ENCODE results near the gene PDE11A.

Gene PDE11A

DNA sequence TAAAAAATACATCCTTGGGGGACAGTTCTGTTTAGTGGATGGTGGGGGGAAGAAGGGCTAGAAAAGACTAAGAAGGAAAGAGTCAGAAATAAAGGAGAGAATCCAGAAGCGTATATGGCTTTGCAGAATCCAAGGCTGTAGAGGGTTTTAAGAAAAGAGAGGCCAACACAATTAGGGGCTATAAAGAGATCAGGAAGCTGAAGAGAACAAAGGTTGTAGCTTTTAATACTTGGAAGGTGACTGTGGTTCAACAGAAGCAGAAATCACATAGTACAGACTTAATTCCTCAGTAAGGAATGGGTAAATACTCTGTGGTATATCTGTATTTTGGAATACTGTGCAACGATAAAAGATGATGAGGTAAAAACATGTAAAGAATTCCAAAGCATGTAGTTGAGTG is 393.6 kb downstream of the PDE11A start:
- Mint-ChIP-seq H3K9me3 (no peaks in the 10 kb centered on the region), H3K27ac (no peak overlapping the region), H3K4me3 (no peak overlapping the region), H3K36me3 (no peaks in the 10 kb centered on the region), H3K27me3 (no peaks in the 10 kb centered on the region), H3K4me1 (no peaks in the 10 kb centered on the region)
- no peak for ATAC-seq

DNA sequence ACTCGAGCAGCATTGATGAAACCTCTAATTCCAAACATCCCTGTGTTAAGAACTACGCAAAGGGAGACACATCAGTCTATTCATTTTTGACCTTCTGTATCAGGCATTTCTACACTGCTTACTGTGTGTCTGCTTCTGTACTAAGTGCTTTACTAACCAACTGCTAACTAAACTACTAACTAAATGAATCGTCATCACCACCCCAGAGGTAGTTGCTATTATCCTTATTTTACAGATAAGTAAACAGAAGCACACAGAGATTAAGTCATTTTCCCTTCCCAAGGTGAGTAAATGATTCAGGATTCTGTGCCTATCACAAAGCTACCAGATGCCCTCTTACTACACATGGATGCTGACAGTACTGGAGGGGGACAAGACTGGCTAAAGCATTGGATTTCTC is 395.9 kb downstream of the PDE11A start:
- H3K27me3 Mint-ChIP-seq = no peaks in the 10 kb centered on the region

DNA sequence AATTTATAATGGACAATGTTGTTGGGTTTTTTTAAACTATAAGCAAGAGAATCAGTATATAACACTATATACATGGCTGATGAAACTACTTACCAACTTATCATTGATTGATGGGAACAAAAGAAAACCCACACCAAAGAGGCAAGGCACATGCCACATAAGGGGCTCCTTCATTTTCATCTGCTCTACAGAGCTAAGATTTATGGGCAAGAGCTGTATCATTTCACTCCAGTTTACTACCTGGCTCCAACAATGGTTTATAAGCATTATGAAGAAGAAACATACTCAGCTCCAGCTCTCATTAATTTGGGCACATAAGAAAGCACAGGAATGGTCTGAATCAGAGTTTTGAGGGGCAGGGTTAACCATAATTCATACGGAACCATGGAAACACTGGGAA is 396.8 kb downstream of the PDE11A start:
- no peaks in the 10 kb centered on the region for H3K27me3 Mint-ChIP-seq
- H3K27ac Mint-ChIP-seq = no peak overlapping the region
- H3K4me1 Mint-ChIP-seq = peaks cover 6% of the 10 kb centered on the region
- ATAC-seq = no peak
- H3K4me3 Mint-ChIP-seq = no peak overlapping the region
- no peaks in the 10 kb centered on the region for H3K36me3 Mint-ChIP-seq
- H3K9me3 Mint-ChIP-seq = no peaks in the 10 kb centered on the region

More for the DNA sequence above, 395.9 kb downstream of the PDE11A start:
- Mint-ChIP-seq H3K9me3 (no peaks in the 10 kb centered on the region), H3K4me1 (no peaks in the 10 kb centered on the region), H3K36me3 (no peaks in the 10 kb centered on the region), H3K4me3 (no peak overlapping the region), H3K27ac (no peak overlapping the region)
- no peak for ATAC-seq

DNA sequence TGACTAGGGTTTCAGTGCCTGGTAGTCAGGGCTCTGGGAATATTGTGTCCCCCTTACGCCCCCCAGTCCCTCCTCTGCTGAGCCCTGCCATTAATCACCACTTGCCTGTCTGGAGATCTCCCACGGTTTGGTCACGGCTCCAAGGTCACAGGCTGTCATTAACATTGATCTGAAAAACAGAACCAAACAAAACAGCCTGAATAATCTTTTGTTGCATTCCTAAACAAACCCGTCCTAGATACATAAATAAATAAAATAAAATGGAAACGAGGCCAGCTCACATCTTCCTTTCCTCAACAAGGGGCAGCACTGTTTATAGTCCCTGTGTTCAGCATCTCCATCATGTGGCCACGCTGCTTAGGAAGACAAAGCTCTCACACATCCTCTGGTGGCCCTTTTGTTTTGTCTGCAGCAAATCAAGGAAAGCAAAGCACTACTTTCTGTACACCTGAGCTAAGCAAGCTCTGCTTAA is 397.2 kb downstream of the PDE11A start:
- Mint-ChIP-seq H3K36me3 (no peaks in the 10 kb centered on the region), H3K27me3 (no peaks in the 10 kb centered on the region), H3K4me3 (no peak overlapping the region), H3K27ac (no peak overlapping the region), H3K4me1 (peaks cover 9% of the 10 kb centered on the region), H3K9me3 (no peaks in the 10 kb centered on the region)
- ATAC-seq = no peak

DNA sequence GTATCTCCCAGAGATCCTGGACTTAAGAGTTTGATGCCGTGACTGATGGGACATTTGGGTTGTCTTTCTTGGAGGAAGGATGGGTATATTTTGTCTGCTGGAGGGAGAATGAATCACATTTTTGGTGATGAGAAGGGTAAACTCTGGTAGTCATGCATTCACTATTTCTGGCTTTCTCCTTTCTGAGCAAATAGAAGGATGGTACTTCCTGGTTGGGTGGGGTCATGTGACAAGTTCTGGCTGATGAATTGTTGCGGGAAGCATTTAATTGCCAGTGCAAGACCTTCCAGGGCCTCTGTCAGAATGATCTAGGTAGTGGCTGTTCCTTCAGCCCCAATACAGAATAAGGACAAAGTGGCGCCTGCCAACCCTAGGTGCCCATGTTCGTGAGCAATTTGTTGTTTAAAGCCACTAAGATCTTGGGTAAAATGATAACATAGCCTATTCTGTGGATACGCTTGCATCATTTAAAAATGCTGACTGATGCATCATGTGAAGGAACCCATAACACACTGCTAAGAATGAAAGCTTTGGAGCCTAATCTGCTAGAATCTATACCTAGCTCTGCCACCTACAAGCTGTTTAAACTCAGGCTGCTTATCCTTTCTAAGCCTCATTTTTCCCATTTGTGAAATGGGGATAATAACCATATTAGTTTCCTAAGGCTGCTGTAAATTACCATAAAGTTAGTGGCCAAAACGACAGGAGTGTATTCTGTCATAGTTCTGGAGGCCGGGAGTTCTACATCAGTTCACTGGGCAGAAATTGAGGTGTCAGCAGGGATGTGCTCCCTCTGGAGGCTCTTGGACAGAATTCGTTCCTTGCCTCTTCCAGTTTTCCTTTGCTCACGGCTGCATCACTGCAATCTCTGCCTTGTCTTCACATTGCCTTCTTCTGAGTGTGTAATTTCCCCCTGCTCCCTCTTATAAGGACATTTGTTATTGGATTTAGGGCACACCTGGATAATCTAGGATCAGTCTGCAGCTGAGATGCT is 398.7 kb downstream of the PDE11A start:
- Mint-ChIP-seq H3K27ac (no peak overlapping the region), H3K27me3 (no peaks in the 10 kb centered on the region), H3K9me3 (no peaks in the 10 kb centered on the region), H3K4me1 (peaks cover 9% of the 10 kb centered on the region), H3K4me3 (no peak overlapping the region), H3K36me3 (no peaks in the 10 kb centered on the region)
- no peak for ATAC-seq

DNA sequence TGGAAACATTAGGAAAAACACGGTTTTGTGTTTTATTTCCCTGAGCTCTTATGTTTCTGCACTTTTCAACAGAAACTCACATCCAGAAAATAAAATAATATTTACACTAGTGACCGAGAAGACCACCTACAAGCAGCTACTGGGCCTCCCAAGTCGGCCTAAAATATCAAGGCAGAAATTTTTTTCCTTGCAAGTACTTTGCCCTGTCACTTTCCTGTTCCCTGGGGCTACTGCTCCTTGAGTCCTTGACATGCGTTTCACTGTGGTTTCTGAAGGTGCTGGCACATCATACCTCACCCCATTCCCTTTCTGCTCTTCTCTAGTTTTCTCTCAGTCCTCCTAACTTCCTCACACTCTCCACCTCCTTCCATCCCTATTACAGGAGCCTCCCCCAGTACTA is 400.9 kb downstream of the PDE11A start:
- no peak overlapping the region for H3K27ac Mint-ChIP-seq
- H3K9me3 Mint-ChIP-seq = no peaks in the 10 kb centered on the region
- H3K4me3 Mint-ChIP-seq = no peak overlapping the region
- no peak for ATAC-seq
- no peaks in the 10 kb centered on the region for H3K27me3 Mint-ChIP-seq
- H3K4me1 Mint-ChIP-seq = peaks cover 9% of the 10 kb centered on the region
- no peaks in the 10 kb centered on the region for H3K36me3 Mint-ChIP-seq

DNA sequence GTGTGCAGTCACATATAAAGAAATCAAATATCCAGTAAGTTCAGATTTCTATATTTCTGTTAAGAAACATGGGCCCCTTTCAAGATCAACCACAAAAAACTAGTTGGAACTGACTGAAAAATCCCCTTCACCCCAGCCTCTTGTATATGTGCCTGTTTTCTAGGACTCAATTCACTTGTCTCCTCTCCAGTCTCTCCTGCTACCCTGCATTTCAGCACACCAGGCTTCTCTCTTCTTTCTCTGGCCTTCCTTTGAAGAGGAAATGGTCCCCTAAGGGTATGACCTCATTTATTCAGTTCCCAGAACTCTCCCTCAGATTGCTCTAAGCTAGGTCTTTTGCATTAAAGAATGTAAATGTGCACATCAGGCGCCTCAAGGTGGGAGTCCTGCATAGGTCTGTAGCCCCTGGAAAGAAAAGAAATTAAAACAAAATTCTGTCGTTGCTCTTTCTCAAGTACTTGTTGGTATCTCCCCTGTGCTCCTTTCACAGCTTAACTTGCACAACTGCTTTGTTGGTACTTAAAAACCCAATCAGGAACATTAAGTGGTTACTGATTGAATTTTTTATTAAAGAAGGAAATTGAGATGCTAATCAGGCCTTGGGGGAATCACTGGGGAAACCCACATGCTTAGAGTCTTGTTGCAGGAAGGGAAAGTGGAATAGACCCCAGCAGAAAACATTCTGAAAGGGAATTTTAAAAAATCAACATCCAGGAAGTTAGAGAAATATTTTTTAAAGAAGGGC is 401.6 kb downstream of the PDE11A start:
- Mint-ChIP-seq H3K9me3 (no peaks in the 10 kb centered on the region), H3K27ac (peak overlapping the region; percentile 52), H3K27me3 (no peaks in the 10 kb centered on the region), H3K36me3 (no peaks in the 10 kb centered on the region), H3K4me3 (no peak overlapping the region), H3K4me1 (peaks cover 9% of the 10 kb centered on the region)
- ATAC-seq = peak; percentile 51

DNA sequence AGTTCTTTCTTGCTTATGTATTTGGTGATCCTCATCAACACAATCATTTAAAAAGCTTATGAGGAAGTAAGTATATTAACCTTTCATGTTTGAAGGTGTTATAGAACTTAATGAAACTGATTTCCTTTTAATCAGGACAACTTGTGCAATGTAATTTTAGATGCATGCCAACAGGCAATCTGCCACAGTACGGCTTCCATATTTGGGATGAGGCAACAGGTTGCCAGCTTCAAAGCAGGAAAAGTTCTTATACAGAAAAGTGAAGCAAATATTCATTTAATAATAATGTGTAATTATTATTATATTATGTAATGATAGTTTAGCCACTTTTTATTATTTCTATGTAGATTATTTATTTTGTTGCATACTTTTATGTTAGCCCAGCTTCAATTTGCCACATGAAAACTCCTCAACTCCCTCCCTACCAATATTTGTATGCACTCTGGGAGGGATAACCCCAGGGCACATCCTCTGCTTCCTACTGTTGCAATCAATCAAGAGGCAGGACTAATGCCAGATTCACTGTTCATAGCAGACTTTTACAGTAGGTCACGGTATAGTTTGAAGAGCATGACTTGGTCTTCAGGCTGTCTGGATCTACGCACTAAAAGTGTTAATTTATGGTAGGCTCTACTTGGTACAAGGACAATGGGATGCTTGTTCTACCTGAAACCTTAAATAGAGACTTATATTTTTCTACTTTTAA is 402.8 kb downstream of the PDE11A start:
- Mint-ChIP-seq H3K27me3 (no peaks in the 10 kb centered on the region), H3K36me3 (no peaks in the 10 kb centered on the region), H3K4me1 (peaks cover 9% of the 10 kb centered on the region), H3K27ac (no peak overlapping the region), H3K4me3 (no peak overlapping the region), H3K9me3 (no peaks in the 10 kb centered on the region)
- no peak for ATAC-seq

DNA sequence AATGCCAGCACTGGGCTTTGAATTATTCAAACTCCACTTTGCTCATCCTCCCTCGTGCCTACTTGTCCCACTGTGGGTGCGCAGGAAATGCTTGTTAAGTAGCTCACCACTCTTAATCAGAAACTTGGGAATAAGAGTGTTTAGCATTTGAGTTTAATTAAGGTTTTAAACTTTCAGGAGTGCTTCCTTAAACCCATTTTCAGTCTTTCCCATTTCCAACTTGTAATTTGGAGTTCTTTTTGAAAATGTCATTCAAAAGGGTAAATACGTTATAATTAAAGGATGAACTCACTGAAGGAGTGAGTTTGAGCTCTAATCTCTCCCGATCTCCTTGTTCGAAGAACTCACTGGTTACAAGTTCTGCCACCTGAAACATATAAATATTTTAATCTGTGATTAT is 403.4 kb downstream of the PDE11A start:
- no peaks in the 10 kb centered on the region for H3K27me3 Mint-ChIP-seq
- no peak overlapping the region for H3K4me3 Mint-ChIP-seq
- H3K36me3 Mint-ChIP-seq = no peaks in the 10 kb centered on the region
- peaks cover 9% of the 10 kb centered on the region for H3K4me1 Mint-ChIP-seq
- no peaks in the 10 kb centered on the region for H3K9me3 Mint-ChIP-seq
- no peak for ATAC-seq
- no peak overlapping the region for H3K27ac Mint-ChIP-seq

DNA sequence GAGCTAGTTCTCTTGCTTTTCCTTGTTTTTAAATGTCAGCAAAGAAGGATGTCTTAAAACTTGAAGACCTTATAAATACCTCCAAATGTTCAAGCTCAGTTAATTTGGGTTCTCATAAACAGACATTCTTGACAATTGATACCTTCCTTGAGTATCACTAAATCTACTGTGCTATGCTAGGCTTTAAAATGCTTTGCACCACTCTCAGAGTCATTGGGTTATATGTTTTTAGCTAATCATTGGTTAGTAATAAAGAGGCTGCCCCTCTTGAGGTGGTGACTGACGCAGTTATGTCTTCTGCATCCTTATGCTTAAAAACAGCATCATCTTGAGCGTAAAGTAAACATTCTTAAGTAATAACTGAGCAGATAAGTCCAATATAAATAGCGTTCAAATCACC is 404.0 kb downstream of the PDE11A start:
- Mint-ChIP-seq H3K36me3 (no peaks in the 10 kb centered on the region), H3K27ac (no peak overlapping the region), H3K27me3 (no peaks in the 10 kb centered on the region), H3K4me3 (no peak overlapping the region), H3K4me1 (peaks cover 9% of the 10 kb centered on the region), H3K9me3 (no peaks in the 10 kb centered on the region)
- ATAC-seq = no peak

DNA sequence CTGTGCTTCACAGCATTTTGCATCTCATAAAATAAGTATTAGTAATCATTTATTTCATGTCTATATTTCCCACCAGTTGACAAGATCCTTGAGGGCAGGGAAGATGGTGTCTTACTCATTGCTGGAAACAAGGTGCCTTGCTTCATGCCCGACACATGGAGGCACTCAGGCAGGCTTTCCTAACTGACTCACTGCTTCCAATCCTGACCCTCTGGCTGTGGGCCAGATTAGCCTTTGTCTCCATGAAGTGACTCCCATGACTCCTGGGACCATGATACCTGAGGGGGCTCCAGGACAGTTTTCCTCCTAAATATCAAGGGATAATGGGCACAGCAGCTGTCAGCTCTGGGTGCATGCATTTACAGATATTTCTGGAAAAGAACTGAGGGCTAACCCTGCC is 405.0 kb downstream of the PDE11A start:
- no peak for ATAC-seq
- no peak overlapping the region for H3K27ac Mint-ChIP-seq

DNA sequence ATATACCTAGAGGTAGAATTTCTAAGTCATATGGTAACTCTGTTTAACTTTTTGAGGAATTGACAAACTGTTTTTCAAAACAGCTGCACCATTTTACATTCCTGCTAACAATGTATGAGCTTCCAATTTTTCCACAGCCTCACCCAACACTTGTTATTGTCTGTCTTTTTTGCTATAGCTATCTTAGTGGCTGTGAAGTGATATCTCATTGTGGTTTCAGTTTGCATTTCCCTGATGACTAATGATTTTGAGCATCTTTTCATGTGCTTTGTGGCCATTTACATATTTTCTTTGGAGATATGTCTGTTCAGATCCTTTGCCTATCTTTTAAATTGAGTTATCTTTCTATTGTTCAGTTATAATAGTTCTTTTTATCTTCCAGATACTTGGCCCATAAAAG is 406.2 kb downstream of the PDE11A start:
- no peaks in the 10 kb centered on the region for H3K27me3 Mint-ChIP-seq
- peaks cover 9% of the 10 kb centered on the region for H3K4me1 Mint-ChIP-seq
- H3K27ac Mint-ChIP-seq = no peak overlapping the region
- no peak for ATAC-seq
- no peak overlapping the region for H3K4me3 Mint-ChIP-seq
- no peaks in the 10 kb centered on the region for H3K9me3 Mint-ChIP-seq
- H3K36me3 Mint-ChIP-seq = no peaks in the 10 kb centered on the region

More for the DNA sequence above, 405.0 kb downstream of the PDE11A start:
- no peak overlapping the region for H3K4me3 Mint-ChIP-seq
- peaks cover 9% of the 10 kb centered on the region for H3K4me1 Mint-ChIP-seq
- no peaks in the 10 kb centered on the region for H3K9me3 Mint-ChIP-seq
- no peaks in the 10 kb centered on the region for H3K27me3 Mint-ChIP-seq
- no peaks in the 10 kb centered on the region for H3K36me3 Mint-ChIP-seq

DNA sequence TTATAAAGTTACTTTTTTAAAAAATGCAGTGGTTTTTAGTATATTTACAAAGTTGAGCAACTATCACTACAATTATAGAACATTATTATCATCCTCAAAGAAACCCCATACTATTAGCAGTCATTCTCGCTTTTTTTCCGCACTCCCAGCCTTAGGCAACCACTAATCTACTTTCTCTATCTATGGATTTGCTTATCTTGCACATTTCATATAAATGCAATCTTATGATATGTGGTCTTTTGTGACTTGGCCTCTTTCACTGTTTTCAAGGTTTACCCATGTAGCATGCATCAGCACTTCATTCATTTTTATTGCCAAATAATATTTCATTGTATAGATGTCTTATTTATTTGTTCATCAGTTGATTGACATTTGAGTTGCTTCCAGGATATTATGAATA is 406.6 kb downstream of the PDE11A start:
- Mint-ChIP-seq H3K4me3 (no peak overlapping the region), H3K9me3 (no peaks in the 10 kb centered on the region), H3K27ac (no peak overlapping the region), H3K27me3 (no peaks in the 10 kb centered on the region), H3K36me3 (no peaks in the 10 kb centered on the region), H3K4me1 (peaks cover 4% of the 10 kb centered on the region)
- ATAC-seq = no peak

DNA sequence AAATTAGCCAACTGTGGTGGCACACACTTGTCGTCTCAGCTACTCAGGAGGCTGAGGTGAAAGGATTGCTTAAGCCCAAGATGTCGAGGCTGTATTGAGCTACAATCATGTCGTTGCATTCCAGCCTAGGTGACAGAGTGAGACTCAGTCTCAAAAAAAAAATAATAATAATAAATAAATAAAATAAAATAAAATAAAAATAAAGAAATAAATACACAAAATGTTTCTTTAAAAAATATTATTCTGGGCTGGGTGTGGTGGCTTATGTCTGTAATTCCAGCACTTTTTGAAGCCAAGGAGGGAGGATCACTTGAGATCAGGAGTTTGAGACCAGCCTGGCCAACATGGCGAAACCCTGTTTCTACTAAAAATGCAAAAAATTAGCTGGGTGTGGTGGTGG is 407.2 kb downstream of the PDE11A start:
- H3K4me3 Mint-ChIP-seq = no peak overlapping the region
- no peak overlapping the region for H3K27ac Mint-ChIP-seq
- H3K36me3 Mint-ChIP-seq = no peaks in the 10 kb centered on the region

DNA sequence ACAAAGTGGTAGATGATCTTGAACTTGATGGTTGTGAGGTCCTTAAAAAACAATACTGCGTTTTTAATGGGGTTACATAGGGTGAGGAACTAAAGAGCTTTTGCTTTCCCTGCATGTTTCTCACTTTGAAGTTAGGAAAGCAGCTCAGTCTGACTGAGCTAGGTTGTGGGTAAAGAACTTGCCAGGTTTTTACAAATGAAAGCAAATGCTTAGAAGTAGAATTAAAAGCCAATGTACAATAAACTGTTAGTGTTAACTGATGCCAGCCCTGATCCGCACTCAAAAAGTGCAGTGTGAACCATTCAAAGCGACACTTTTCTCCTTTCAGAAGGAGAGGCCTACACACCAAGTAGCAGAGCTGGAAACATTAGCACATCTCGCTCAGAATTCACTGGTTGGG is 409.7 kb downstream of the PDE11A start:
- Mint-ChIP-seq H3K27ac (no peak overlapping the region), H3K36me3 (no peaks in the 10 kb centered on the region), H3K27me3 (peaks cover 18% of the 10 kb centered on the region), H3K4me3 (no peak overlapping the region), H3K4me1 (peaks cover 8% of the 10 kb centered on the region), H3K9me3 (no peaks in the 10 kb centered on the region)
- ATAC-seq = no peak

More for the DNA sequence above, 407.2 kb downstream of the PDE11A start:
- no peaks in the 10 kb centered on the region for H3K9me3 Mint-ChIP-seq
- H3K27me3 Mint-ChIP-seq = peaks cover under 1% of the 10 kb centered on the region
- H3K4me1 Mint-ChIP-seq = no peaks in the 10 kb centered on the region
- ATAC-seq = no peak
